GM21381 (cell line): ENCODE results near the gene ANKMY1.
"Not testable (repeated sequence)": the region's sequence is repeated elsewhere in the genome, so short reads cannot be mapped to it uniquely, and the experiment has no call there.

ENCODE experiments used
- ATAC-seq: cut with Tn5 transposase; IDR thresholded peaks from one replicate; pipeline ENCODE4 v1.9.1; 2021; ENCODE audit warnings: mild to moderate bottlenecking, moderate library complexity; ENCODE audit not compliant: unreplicated experiment

Gene ANKMY1

DNA sequence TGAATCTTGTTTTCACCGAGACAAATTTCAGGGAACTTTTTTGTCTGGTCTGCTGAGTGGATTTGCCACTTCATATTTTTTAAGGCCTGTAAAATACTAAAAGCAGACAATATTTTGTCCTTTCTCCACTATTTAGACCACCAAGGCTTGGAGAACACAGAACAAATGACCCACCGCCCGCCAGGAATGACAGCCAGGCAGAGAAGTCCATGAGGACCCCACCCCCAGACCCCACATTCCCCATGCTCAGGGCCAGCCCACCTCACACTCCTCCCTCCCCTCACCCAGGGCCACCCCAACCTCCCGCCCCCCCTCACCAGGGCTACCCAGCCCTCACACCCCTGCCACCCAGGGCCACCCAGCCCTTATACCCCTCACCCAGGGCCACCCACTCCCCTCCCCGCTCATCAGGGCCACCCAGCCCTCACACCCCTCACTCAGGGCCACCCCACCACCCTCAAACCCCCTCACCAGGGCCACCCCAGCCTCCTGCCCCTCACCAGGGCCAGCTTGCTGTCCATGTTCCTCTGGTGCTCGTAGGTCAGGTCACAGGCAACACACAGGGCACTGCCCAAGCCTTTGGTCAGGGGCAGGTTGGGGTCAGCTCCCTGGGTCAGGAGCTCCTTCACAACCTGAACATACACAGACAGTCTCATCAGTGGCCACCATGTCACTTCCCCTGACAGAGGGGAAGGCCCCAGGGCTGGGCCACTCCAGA, 50.6 kb downstream of the ANKMY1 start:
- ATAC-seq = no peak

DNA sequence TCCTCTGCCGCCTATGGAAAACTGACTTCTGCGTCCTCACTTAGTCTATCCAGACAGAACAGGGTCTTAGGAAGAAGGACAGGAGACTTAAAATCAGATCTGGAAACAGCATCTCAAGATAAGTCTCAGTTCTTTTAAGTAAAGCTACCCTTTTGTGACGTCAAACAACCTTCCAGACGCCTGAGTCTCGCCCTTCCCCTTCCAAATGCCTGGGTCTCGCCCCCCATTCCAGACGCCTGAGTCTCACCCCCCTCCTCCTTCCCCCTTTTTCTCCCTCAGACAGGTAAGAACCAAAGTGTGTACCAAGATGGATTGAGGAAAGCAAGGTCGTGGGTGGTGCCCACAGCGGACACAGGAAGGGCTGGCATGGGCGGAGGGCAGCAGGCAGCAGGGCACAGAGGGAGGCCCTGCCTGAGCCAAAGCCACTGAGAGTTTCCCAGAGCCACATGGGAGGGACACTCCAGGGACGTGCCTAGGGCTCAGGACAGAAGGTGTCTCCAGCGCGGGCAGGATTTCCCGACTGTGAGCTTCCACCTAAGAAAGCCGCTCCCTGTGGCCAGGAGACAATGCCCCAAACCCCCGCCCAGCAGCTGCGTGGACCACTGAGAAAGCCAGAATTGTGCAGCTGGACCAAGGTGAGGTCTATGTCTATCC, 51.3 kb downstream of the ANKMY1 start:
- no peak for ATAC-seq

GRCh38 chr2:240505910-240506309, 51.9 kb downstream of the ANKMY1 start:
- ATAC-seq = no peak

DNA sequence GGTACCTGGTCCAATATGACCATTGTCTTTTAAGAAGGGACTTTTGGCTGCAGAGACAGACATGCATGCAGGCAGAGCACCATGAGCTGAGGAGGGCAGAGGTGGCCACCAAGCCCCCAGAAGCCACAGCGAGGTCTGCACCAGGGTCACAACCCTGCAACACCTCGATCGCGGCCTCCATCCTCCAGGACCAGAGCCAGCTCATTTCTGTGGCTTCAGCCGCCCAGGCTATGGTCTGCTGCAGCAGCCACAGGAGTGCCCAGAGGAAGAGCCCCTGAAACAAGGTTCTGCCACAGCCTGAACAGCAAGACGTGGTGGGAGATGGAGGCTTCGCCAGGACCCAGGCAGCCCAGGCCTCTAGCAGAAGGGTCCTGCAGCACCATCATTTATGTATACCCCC, 53.9 kb downstream of the ANKMY1 start:
- ATAC-seq = no peak

GRCh38 chr2:240503375-240503774, 54.4 kb downstream of the ANKMY1 start:
- no peak for ATAC-seq

- ATAC-seq = no peak
These were observed 55.2 kb downstream of the ANKMY1 start for GRCh38 chr2:240502430-240503121.

DNA sequence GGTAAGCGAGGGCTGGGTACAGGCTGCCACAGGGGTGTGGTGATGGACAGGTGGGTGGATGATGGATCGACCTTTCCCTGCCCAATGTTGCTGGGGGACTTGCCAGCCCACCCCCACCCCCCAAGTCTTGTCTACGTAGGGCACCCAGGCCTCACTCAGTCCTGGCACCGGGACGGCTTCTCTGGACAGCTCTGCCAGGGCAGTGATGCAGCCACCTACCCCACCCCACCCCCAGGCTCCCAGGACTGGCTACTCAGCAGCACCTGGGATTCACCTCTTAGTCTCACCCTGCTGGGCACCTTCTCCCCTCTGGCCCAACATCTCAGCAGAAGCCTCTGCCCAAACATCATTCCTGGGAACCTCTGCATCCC, 55.7 kb downstream of the ANKMY1 start:
- ATAC-seq = no peak

- no peak for ATAC-seq
These were observed 56.2 kb downstream of the ANKMY1 start for GRCh38 chr2:240501531-240501991.

DNA sequence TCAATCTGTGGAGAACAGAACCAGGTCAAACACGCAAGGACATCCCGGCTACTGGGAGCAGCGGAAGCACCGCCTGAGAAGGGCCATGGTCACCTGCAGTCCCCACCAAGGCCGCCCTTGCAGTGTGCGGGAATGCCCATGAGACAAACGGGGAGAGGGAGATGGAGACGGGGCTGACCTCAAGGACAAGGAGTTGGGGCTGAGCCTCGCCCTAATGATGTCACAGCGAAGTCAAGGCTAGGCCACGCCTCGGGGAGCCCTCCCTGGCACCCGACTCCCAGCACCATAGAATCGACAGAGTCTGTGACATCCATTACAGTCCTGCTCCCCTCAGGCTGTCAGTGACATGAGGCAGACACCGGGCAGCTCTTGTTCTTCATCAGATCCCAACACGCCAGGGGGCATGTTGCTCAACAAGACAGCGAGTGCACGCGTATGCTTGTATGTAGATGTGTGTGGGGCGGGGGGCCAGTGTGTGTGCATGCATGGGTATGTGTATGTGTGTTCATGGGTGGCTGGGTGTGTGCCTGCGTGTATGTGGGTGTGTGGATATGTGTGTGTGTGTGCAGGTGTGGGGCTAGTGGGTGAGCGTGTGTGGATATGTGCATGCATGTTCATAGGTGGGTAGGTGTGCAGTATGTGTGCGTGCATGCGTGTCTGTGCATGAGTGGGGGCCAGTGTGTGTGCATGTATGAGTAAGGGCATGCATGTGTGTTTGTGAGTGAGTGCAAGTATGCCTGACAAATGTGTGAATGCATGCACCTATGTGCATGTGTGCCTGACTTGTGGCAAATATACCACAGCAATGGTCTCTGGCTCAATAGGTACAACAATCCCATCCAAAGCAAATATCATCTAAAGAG, 57.0 kb downstream of the ANKMY1 start:
- ATAC-seq = no peak

- no peak for ATAC-seq
These were observed 58.2 kb downstream of the ANKMY1 start for GRCh38 chr2:240499309-240500301.

GRCh38 chr2:240498958-240499260, 58.9 kb downstream of the ANKMY1 start:
- no peak for ATAC-seq

GRCh38 chr2:240498171-240498957, 59.4 kb downstream of the ANKMY1 start:
- no peak for ATAC-seq

DNA sequence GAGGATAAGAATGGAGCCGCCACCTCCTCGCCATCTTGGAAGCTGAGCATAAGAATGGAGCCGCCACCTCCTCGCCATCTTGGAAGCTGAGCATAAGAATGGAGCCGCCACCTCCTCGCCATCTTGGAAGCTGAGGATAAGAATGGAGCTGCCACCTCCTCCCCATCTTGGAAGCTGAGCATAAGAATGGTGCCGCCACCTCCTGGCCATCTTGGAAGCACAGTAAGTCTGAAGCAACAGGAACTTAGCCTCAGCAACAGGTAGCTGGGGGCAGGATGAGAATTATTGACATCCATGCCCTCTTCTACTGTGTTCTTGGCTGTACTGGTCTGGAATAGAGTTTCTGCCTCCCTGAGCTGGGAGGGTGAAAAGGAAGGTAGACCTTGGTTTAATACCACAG, 60.7 kb downstream of the ANKMY1 start:
- ATAC-seq = not testable (repeated sequence)

GRCh38 chr2:240494942-240495341, 62.8 kb downstream of the ANKMY1 start:
- ATAC-seq = not testable (repeated sequence)

DNA sequence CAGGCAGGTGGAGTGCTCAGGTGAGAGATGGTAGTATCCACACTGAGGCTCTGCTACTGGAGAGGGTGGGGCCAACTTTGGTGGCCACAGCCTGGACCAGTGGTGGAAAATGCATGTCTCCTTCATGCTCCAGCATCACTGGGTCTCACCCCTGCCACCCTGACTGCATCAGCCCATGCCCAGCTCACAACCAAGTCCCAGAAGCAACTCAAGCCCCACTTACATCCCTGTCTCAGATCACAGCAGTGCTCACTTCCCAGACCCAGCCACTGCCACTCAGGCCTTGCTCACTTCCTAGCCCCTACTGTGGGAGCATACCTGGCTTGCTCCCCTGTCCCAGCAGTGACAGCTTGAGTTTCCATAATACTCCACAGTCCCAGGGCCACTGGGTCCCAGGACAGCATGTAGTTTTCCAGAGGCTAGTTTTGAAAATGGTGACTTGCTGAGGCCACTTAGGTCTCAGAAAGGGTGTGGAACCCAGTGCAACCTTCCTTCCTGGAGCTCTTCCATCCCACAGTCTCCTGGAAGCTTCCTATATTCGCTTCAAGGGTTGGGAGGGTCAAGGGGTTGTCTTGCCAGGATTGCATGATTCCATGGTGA, 63.5 kb downstream of the ANKMY1 start:
- no peak for ATAC-seq

- ATAC-seq = no peak
These were observed 66.3 kb downstream of the ANKMY1 start for GRCh38 chr2:240491483-240491882.

DNA sequence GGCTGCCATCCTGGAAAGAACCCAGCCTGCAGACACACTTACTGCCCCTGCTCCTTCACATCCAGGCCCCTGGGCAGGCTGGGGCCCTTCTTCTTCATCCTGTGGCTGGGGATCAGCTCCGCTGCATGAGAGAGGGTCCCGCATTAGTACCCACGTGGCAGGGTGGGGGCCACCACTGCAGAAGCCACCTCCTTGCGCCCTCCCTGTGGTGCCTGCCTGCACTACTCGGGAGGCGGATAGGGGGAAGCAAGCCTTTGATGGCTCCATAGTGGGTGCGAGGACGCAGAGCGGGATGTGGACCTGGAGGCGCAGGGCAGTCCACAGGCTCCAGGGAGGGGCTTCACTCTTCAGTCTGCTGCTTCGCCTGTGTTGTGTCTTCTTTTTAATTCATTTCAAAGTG, 75.6 kb downstream of the ANKMY1 start:
- no peak for ATAC-seq

DNA sequence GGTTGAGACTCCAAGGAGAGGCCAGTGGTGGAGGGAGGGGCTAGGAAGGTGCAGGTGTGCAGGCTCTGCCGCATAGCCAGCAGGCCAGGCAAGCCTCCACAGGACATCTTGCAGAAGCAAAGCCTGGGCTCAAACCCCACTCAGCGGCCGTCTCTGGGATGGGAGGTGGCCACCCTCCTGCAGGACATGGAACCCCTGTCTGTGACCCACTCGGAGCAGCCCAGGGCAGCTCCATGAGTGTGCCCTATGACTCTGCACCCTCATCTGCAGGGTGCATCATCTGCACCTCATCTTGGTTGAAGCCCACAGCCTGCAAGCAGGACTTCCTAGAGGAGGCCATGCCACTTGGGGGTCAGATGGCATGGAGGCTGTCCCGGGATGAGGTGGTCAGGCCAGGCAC, 76.1 kb downstream of the ANKMY1 start:
- no peak for ATAC-seq
